HG02870 (cell line): Measurements from ENCODE around the gene RDX.
A peak's percentile ranks its signal among the peaks of the same experiment; 100 is the strongest.
"Not testable (repeated sequence)": the region's sequence is repeated elsewhere in the genome, so short reads cannot be mapped to it uniquely, and the experiment has no call there.

Source experiments
- ATAC-seq: cut with Tn5 transposase; IDR thresholded peaks from one replicate; pipeline ENCODE4 v1.9.1; 2021; ENCODE audit warnings: mild to moderate bottlenecking, moderate library complexity; ENCODE audit not compliant: unreplicated experiment

Gene RDX

DNA sequence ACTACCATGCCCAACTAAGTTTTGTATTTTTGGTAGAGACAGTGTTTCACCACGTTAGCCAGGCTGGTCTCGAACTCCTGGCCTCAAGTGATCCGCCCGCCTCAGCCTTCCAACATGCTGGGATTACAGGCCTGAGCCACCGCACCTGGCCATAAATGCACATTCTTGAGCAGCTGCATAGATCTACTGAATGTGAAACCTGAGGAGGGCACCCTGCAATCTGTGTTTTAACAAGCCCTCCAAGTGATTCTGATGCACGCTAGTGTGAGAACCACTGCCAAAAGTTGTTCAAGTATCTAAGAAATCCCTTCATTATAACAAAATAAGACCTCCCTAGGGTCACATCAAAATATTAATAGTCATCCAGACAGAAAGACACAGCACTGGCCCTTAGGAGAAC lies 89.3 kb downstream of the RDX start:
- ATAC-seq: no peak

DNA sequence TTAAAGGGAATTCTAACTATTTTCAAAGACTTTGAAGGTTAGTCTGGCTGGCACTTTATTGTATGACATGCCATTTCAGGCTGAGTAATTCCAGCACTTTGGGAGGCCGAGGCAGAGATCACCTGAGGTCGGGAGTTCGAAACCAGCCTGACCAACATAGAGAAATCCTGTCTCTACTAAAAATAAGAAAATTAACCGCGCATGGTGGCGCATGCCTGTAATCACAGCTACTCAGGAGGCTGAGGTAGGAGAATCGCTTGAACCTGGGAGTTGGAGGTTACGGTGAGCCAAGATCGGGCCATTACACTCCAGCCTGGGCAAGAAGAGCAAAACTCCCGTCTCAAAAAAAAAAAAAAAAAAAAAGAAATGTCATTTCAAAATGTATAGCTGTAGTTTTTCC lies 95.6 kb downstream of the RDX start:
- no peak for ATAC-seq

GRCh38 chr11:110200241-110200640 lies 96.2 kb downstream of the RDX start:
- ATAC-seq: no peak

- ATAC-seq: no peak
These were observed 97.0 kb downstream of the RDX start for GRCh38 chr11:110199184-110199981.

DNA sequence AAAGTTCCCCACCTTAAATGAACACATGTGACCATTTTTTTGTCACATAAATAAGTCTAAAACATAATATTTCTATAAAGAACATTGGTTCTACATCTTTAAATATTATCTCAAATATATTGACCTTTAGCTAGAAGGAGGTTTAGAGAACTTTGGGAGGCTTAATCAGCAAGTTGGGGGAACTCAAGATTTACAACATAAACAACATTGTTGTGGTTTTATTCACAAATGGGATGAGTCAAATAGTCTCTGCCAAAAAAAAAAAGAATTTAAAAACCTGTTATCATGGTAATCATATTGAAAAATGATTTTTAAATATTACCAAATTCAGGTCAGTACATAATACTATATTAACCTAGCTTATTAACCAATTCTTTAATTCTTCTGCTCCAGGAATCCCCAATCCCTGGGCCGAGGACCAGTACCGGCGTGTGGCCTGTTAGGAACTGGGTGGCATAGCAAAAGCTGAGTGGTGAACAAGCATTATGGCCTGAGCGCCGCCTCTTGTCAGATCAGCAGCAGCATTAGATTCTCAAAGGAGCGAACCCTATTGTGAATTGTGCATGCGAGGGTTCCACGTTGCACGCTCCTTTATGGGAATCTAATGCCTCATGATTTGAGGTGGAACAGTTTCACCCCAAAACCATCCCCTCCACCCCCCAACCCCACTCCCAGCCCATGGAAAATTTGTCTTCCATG lies 98.2 kb downstream of the RDX start:
- ATAC-seq: no peak

DNA sequence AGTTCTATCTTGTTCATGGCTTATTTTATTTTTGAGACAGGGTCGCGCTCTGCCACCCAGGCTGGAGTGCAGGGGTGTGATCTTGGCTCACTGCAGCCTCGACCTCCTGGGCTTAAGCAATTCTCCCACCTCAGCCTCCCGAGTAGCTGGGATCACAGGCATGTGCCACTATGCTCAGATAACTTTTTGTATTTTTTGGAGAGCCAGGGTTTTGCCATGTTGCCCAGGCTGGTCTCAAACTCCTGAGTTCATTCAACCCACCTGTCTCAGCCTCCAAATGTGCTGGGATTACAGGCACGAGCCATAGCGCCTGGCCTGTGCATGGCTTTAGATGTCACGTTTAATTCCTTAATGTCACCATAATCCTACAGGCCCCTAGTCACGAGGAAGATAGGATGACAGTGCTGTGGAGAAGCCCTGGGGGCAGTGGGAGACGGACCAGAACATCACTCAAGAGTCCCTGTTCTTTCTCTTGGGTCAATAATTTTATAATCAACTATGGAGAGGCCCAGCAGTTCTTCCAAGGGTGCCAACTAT lies 99.5 kb downstream of the RDX start:
- ATAC-seq: no peak

- no peak for ATAC-seq
These were observed 100.1 kb downstream of the RDX start for GRCh38 chr11:110196241-110196754.

- not testable (repeated sequence) for ATAC-seq
These were observed 102.1 kb downstream of the RDX start for GRCh38 chr11:110194211-110194766.

DNA sequence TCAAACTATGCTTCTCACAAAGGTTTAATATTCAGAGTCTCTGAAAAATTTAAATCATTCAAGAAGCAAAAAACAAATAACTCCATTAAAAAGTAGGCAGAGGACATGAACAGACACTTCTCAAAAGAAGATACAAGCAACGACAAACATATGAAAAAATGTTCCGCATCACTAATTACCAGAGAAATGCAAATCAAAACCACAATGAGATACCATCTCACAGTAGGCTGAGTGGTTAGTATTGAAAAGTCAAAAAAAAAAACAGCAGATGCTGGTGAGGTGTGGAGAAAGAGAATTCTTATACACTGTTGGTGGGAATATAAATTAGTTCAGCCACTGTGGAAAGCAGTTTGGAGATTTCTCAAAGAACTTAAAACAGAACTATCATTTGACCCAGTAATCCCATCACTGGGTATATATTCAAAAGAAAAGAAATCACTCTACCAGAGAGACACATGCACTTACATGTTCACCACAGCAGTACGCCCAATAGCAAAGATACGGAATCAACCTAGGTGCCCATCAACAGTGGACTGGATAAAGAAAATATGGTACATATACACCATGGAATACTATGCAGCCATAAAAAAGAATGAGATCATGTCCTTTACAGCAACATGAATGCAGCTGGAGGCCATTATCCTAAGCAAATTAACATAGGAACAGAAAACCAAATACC lies 103.7 kb downstream of the RDX start:
- ATAC-seq: peak; percentile 73

DNA sequence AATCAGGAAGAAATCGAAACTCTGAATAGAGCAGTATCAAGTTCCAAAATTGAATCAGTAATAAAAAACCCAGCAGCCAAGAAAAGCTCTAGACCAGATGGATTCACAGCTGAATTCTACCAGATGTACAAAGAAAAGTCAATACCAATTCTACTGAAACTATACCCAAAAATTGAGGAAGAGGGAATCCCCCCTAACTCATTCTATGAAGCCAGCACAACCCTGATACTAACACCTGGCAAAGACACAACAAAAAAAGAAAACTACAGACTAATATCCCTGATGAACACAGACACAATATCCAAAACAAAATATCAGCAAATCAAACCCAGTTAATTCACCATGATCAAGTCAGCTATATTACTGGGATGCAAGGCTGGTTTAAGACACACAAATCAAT lies 105.5 kb downstream of the RDX start:
- no peak for ATAC-seq

GRCh38 chr11:110187731-110188130 lies 108.7 kb downstream of the RDX start:
- ATAC-seq: no peak

- no peak for ATAC-seq
These were observed 109.5 kb downstream of the RDX start for GRCh38 chr11:110186867-110187266.

- ATAC-seq: no peak
These were observed 110.0 kb downstream of the RDX start for GRCh38 chr11:110186456-110186855.

GRCh38 chr11:110185599-110185998 lies 110.8 kb downstream of the RDX start:
- ATAC-seq: no peak

GRCh38 chr11:110185121-110185591 lies 111.3 kb downstream of the RDX start:
- no peak for ATAC-seq

DNA sequence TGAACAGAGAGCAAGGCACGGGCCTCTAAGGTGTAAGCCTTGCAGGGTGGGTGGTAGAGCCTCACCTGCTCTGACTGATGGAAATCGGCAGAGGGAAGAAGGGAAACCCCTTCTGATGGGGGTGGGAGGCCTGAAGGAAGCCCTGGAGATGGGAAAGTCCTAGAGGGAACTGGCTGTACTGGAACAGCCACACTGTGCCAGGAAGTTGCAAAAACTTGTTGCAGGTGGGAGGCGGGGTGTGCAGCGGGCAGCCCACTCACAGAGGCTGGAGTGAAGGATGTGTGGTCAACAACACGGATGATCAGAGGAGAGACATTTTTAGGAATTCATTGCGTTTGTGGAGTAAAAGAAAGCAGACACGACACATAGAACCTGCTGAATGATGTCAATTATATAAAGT lies 112.0 kb downstream of the RDX start:
- ATAC-seq: no peak

DNA sequence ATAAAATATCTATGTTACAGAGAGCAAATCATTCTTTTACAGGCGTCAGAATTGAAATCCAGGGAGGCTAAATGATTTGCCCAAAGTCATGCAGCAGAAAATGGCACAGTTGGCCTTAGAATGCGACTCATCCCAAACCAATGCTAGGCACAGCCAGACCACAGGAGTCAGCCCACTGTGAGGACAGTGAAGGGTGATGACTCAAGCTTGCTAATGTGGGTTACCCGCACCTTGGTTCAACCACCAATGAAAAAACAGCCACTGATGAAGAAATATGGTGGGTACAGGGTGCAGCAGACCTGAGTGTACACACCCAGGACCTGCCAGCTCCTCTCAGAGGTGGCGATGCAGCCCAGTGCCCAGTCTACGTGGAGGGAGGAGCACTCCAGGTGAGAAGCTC lies 113.5 kb downstream of the RDX start:
- ATAC-seq: no peak

- ATAC-seq: no peak
These were observed 117.3 kb downstream of the RDX start for GRCh38 chr11:110179064-110179463.

DNA sequence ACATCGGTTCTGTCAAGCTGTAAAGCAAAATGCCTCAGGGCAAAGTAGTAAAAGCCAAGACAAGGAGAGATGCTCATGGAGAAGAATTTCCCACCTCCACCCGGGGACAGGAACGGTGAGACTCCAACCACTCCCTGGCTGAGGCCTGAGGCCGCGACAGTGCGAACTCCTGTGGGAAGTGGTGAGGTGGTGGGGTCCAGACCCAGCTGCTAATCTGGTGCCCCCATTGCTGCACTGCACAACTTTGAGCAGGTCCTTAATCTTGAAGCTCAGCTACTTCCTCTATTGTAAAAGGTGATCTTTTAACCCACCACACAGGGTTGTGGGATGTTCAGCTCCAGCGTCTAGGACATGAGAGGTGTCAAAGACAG lies 119.3 kb downstream of the RDX start:
- ATAC-seq: no peak

- no peak for ATAC-seq
These were observed 119.9 kb downstream of the RDX start for GRCh38 chr11:110176366-110177085.
